Epithelial cell of esophagus (primary cell): ENCODE measurements around the gene PPP2R2B.

Source experiments
- DNase-seq: peaks from one replicate; pipeline ENCODE4 v3.0.0; 2010; ENCODE audit warnings: low read depth
- H3K4me3 ChIP-seq: 2 replicates; pipeline ENCODE4 v1.5.1; 2011; ENCODE audit warnings: mild to moderate bottlenecking, low read length, control low read depth
- CTCF ChIP-seq: IDR thresholded peaks from 2 replicates; pipeline ENCODE4 v1.5.1; 2011; ENCODE audit warnings: low read depth, mild to moderate bottlenecking, low read length, control low read depth, inconsistent platforms; ENCODE audit not compliant: insufficient read depth; ENCODE audit errors: missing control alignments

PPP2R2B gene

GRCh38 chr5:146832985-146833732, 45.4 kb downstream of the PPP2R2B start:
- TF ChIP-seq CTCF: no peak
- no peak overlapping the region for H3K4me3 ChIP-seq
- DNase-seq: peak; percentile 92

- no peak for DNase-seq
- H3K4me3 ChIP-seq: no peak overlapping the region
- TF ChIP-seq CTCF: no peak
These were observed 50.2 kb downstream of the PPP2R2B start for GRCh38 chr5:146828385-146828784.

GRCh38 chr5:146827901-146828300, 50.7 kb downstream of the PPP2R2B start:
- no peak for TF ChIP-seq CTCF
- H3K4me3 ChIP-seq: no peak overlapping the region
- DNase-seq: no peak

- peak; percentile 64 for DNase-seq
- no peak overlapping the region for H3K4me3 ChIP-seq
- no peak for TF ChIP-seq CTCF
These were observed 53.5 kb downstream of the PPP2R2B start for GRCh38 chr5:146825033-146825432.

GRCh38 chr5:146821732-146822131, 56.8 kb downstream of the PPP2R2B start:
- H3K4me3 ChIP-seq: no peak overlapping the region
- no peak for DNase-seq
- TF ChIP-seq CTCF: no peak

GRCh38 chr5:146820987-146821386, 57.6 kb downstream of the PPP2R2B start:
- no peak overlapping the region for H3K4me3 ChIP-seq
- DNase-seq: no peak
- no peak for TF ChIP-seq CTCF

GRCh38 chr5:146818822-146819221, 59.7 kb downstream of the PPP2R2B start:
- DNase-seq: no peak
- TF ChIP-seq CTCF: no peak
- no peak overlapping the region for H3K4me3 ChIP-seq
